ENCODE data around the gene YBX3. TPM values are rescaled to one million over a fixed set of nuclear protein-coding genes. Genes with fewer than 3 reads are reported as not detected.
"Not testable (repeated sequence)": the region's sequence is repeated elsewhere in the genome, so short reads cannot be mapped to it uniquely, and the experiment has no call there.

Gene YBX3
- total RNA-seq, 1 experiment from 2014 or later: 567 TPM

- no peaks in the 10 kb centered on the region for H3K36me3 ChIP-seq (ENCODE audit: low read depth)
- H3K27me3 ChIP-seq (ENCODE audit: insufficient read depth, low read depth): no peaks in the 10 kb centered on the region
- H4K20me1 ChIP-seq (ENCODE audit: insufficient read depth): no peaks in the 10 kb centered on the region
- H3F3A ChIP-seq (ENCODE audit: insufficient read depth, low read depth): no peaks in the 10 kb centered on the region
- BruUV-seq (replicated peaks): TSS peak; percentile 70
- CTCF ChIA-PET: interaction anchor here (0.5 to 2.0 kb wide), 9 partner anchors 9 to 597 kb away, joined by 3 to 13 read pairs (median 4); no protein-coding TSS in a partner anchor
- no peaks in the 10 kb centered on the region for H3K9me2 ChIP-seq (ENCODE audit: insufficient read depth)
- peak overlapping the region; percentile 80 for H2AFZ ChIP-seq
- H3K27ac ChIP-seq: no peak overlapping the region
- H3K4me1 ChIP-seq (replicated peaks; ENCODE audit: insufficient read depth): no peaks in the 10 kb centered on the region
- intact Hi-C loops (cut with micrococcal nuclease; ENCODE audit: unreplicated experiment): loop anchor here (1.0 to 10.0 kb wide), 9 partner anchors 27 to 715 kb away; partner anchors contain the start of genes CLEC9A, MAGOHB, STYK1 and YBX3
- TF ChIP-seq, protein P1, sequence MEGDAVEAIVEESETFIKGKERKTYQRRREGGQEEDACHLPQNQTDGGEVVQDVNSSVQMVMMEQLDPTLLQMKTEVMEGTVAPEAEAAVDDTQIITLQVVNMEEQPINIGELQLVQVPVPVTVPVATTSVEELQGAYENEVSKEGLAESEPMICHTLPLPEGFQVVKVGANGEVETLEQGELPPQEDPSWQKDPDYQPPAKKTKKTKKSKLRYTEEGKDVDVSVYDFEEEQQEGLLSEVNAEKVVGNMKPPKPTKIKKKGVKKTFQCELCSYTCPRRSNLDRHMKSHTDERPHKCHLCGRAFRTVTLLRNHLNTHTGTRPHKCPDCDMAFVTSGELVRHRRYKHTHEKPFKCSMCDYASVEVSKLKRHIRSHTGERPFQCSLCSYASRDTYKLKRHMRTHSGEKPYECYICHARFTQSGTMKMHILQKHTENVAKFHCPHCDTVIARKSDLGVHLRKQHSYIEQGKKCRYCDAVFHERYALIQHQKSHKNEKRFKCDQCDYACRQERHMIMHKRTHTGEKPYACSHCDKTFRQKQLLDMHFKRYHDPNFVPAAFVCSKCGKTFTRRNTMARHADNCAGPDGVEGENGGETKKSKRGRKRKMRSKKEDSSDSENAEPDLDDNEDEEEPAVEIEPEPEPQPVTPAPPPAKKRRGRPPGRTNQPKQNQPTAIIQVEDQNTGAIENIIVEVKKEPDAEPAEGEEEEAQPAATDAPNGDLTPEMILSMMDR (conservative IDR thresholded peaks at IDR 0.05): peak; percentile 93
- no peak for TF ChIP-seq EZH2 (IDR thresholded peaks at IDR 0.05; ENCODE audit: low read depth)
- DNase-seq: peak; percentile 83 to 85
- no peaks in the 10 kb centered on the region for H3K9me3 ChIP-seq (ENCODE audit: insufficient read depth, low read depth)
- POLR2A ChIA-PET (ENCODE audit: unreplicated experiment): interaction anchor here (0.5 kb wide), 1 partner anchor 1261 kb away, joined by 11 read pairs; no protein-coding TSS in a partner anchor
- H3K79me2 ChIP-seq (ENCODE audit: low read depth): no peaks in the 10 kb centered on the region
- peak overlapping the region; percentile 48 for H3K4me3 ChIP-seq
- peak overlapping the region; percentile 76 for H3K4me2 ChIP-seq
These were observed 26.7 kb upstream of the YBX3 start for GRCh38 chr12:10749700-10750384.

DNA sequence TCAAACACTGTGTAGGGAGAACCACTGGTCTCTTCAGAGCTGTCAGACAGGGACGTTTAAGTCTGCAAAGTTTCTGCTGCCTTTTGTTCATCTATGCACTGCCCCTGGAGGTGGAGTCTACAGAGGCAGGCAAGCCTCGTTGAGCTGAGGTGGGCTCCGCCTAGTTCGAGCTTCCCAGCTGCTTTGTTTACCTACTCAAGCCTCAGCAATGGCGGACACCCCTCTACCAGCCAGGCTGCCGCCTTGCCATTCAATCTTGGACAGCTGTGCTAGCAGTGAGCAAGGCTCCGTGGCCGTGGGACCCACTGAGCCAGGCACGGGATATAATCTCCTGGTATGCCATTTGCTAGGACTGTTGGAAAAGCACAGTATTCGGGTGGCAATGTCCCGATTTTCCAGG is 24.6 kb upstream of the YBX3 start:
- BruUV-seq (replicated peaks): no TSS peak
- Histone ChIP-seq H2AFZ (no peak overlapping the region), H3K4me3 (no peak overlapping the region), H3K9me2 (ENCODE audit: insufficient read depth) (no peaks in the 10 kb centered on the region), H3K27ac (no peak overlapping the region), H4K20me1 (ENCODE audit: insufficient read depth) (no peaks in the 10 kb centered on the region), H3K4me1 (replicated peaks; ENCODE audit: insufficient read depth) (no peaks in the 10 kb centered on the region), H3K79me2 (ENCODE audit: low read depth) (no peaks in the 10 kb centered on the region), H3F3A (ENCODE audit: insufficient read depth, low read depth) (no peaks in the 10 kb centered on the region), H3K27me3 (ENCODE audit: insufficient read depth, low read depth) (no peaks in the 10 kb centered on the region), H3K36me3 (ENCODE audit: low read depth) (no peaks in the 10 kb centered on the region), H3K4me2 (no peak overlapping the region), H3K9me3 (ENCODE audit: insufficient read depth, low read depth) (no peaks in the 10 kb centered on the region)
- ChIA-PET POLR2A (ENCODE audit: unreplicated experiment) (no interaction called here), CTCF (no interaction called here)
- intact Hi-C loops (cut with micrococcal nuclease; ENCODE audit: unreplicated experiment): no loop called here
- no peak for TF ChIP-seq EZH2 (IDR thresholded peaks at IDR 0.05; ENCODE audit: low read depth)
- TF ChIP-seq, protein P1 (conservative IDR thresholded peaks at IDR 0.05): no peak
- DNase-seq: no peak

DNA sequence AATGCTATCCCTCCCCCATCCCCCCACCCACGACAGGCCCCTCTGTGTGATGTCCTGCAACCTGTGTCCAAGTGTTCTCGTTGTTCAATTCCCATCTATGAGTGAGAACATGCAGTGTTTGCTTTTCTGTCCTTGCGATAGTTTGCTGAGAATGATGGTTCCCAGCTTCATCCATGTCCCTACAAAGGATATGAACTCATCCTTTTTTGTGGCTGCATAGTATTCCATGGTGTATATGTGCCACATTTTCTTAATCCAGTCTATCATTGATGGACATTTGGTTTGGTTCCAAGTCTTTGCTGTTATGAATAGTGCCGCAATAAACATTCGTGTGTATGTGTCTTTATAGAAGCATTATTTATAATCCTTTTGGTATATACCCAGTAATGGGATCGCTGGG is 20.3 kb upstream of the YBX3 start:
- POLR2A ChIA-PET (ENCODE audit: unreplicated experiment); BruUV-seq (replicated peaks); H3K4me3 ChIP-seq; H3K27ac ChIP-seq; H3K9me3 ChIP-seq (ENCODE audit: insufficient read depth, low read depth); intact Hi-C loops (cut with micrococcal nuclease; ENCODE audit: unreplicated experiment); H3K79me2 ChIP-seq (ENCODE audit: low read depth); H3K36me3 ChIP-seq (ENCODE audit: low read depth); CTCF ChIA-PET; H3K27me3 ChIP-seq (ENCODE audit: insufficient read depth, low read depth); H4K20me1 ChIP-seq (ENCODE audit: insufficient read depth); H3K4me2 ChIP-seq; DNase-seq; H3K9me2 ChIP-seq (ENCODE audit: insufficient read depth); H2AFZ ChIP-seq: not testable (repeated sequence)
- Histone ChIP-seq H3F3A (ENCODE audit: insufficient read depth, low read depth) (peaks cover 21% of the 10 kb centered on the region), H3K4me1 (replicated peaks; ENCODE audit: insufficient read depth) (peaks cover 25% of the 10 kb centered on the region)
